Adrenal gland (tissue), 5 donors: ENCODE data around the gene HLA-DQA1.

Experiments
- CTCF ChIP-seq, 6 experiments: fragments of 450-650 bp in 4 of 6; fragments of 200-600 bp in 2 of 6; sonication (generic) in 1 of 6; IDR thresholded peaks; 1 replicate in 5 of 6; 2 replicates in 1 of 6; pipeline versions ENCODE4 v1.5.1 to v1.8.0; 2016 to 2021; ENCODE audit warnings: antibody characterized with exemption in 6 of 6, mild to moderate bottlenecking in 2 of 6, moderate library complexity in 1 of 6
- POLR2A ChIP-seq, 2 donors: fragments of 450-650 bp; IDR thresholded peaks; one replicate each; pipeline ENCODE4 v1.6.1; 2017; ENCODE audit warnings: antibody characterized with exemption in 2 of 2, mild to moderate bottlenecking in 2 of 2, moderate library complexity in 1 of 2
- donor health status: DM: no; HTN: no; CAD: no.

GRCh38 chr6:32609391-32609730 lies 27.8 kb upstream of the HLA-DQA1 start:
- TF ChIP-seq CTCF (IDR thresholded peaks at IDR 0.05) (no peak), POLR2A (IDR thresholded peaks at IDR 0.05) (no peak)
